ENCODE results near the gene ISLR2.

- no peak for TF ChIP-seq POLR2AphosphoS5 (IDR thresholded peaks at IDR 0.05)
- no peak for TF ChIP-seq CTCF (IDR thresholded peaks at IDR 0.05)
Measured at GRCh38 chr15:74157868-74158827, 27.8 kb downstream of the ISLR2 start.
